GM23248 (cell line): ENCODE results near the gene CHST8.

Experiments used
- EZH2 ChIP-seq: fragments of 200-600 bp; sonication (generic); IDR thresholded peaks from 2 replicates; pipeline ENCODE4 v1.6.1; 2018; ENCODE audit warnings: antibody characterized with exemption, mild to moderate bottlenecking; ENCODE audit not compliant: insufficient read depth, poor library complexity, severe bottlenecking
- EZH2phosphoT487 ChIP-seq: fragments of 200-600 bp; sonication (generic); IDR thresholded peaks from 2 replicates; pipeline ENCODE4 v1.6.1; 2018; ENCODE audit warnings: antibody characterized with exemption, moderate library complexity, mild to moderate bottlenecking, low read depth; ENCODE audit not compliant: insufficient read depth

DNA sequence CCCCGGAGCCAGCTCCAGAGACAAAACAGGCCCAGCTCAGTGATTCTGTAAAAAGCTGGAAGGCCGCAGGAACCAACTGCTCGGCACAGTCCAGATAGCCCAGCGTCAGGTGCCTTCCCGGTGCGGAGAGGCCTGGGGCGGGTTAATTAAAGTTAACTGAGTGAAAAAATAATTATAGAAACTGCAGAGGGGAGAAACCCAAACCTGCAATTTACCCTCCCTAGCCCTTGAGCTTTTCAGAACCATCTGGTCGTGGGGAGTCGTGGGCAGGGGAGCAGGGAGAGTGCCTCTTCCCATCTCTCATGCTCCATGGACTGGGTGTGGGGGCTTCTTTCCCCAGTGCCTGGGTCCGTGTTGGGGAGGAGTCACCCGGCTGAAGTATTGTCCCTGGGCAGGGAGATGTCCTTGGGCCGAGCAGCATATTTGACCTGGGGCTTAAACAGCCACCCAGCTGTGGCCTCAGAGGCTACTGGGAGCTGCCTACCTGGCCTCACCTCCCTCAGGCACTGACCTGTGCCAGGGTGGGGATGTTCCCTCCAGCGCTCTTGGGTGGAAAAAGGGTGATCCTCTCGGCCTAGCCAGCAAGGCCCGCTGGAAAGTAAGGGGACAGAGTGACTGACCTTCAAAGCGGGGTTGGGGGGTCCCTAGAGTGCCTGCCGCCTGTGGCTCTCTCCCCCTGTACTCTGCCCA, 65.9 kb downstream of the CHST8 start:
- TF ChIP-seq EZH2phosphoT487, result no peak
- TF ChIP-seq EZH2, result no peak
